Right cardiac atrium (tissue), 5 donors: ENCODE measurements around the gene SLC16A4. TPM values are rescaled to one million over a fixed set of nuclear protein-coding genes. Genes with fewer than 3 reads are reported as not detected.
"Not testable (repeated sequence)": the region's sequence is repeated elsewhere in the genome, so short reads cannot be mapped to it uniquely, and the experiment has no call there.

Experiments used
- ATAC-seq, 2 donors: fragments of 200-7000 bp; cut with Tn5 transposase; one replicate each; pipeline versions ENCODE4 v1.8.0 to v1.9.1; 2020; ENCODE audit warnings: moderate library complexity in 2 of 2, mild to moderate bottlenecking in 1 of 2
- DNase-seq, 3 donors: peaks; one replicate each; pipeline ENCODE4 v3.0.0-alpha.2; 2020
- H3K27ac ChIP-seq: one replicate; pipeline ENCODE4 v1.5.1; 2013; ENCODE audit warnings: mild to moderate bottlenecking, low read length, control low read depth, moderate library complexity
- H3K27me3 ChIP-seq: one replicate; pipeline ENCODE4 v1.6.1; 2013; ENCODE audit not compliant: control insufficient read depth, insufficient read depth
- H3K4me1 ChIP-seq: one replicate; pipeline ENCODE4 v1.6.1; 2013; ENCODE audit warnings: low read length; ENCODE audit not compliant: control insufficient read depth, insufficient read depth
- H3K4me3 ChIP-seq: one replicate; pipeline ENCODE4 v1.5.1; 2013; ENCODE audit warnings: low read length, control low read depth
- H3K9me3 ChIP-seq: one replicate; pipeline ENCODE4 v1.6.1; 2013; ENCODE audit warnings: low read length; ENCODE audit not compliant: control insufficient read depth
- WGBS: extraction: QIAGEN DNeasy Blood & Tissue Kit; methylation state at CpG from one replicate; pipeline ENCODE4 v1.1.7; 2013; 5-methylcytosine and 5-hydroxymethylcytosine counted together
- intact Hi-C, 4 donors: fragments of 100-400 bp; cut with DNase I; formaldehyde crosslinking; loops; one replicate each; pipeline versions ENCODE4 v1.11.0 to v1.14.0; 2022 to 2023
- polyA plus RNA-seq: library from polyadenylated mRNA; stranded (reverse); fragments of 200-250 nt; gene quantifications from one replicate; pipeline ENCODE4 v1.2.3, GENCODE V29; 2013
- total RNA-seq, 4 donors: library from RNA; stranded (reverse); fragmentation: NEBNext Ultra II Directional; extraction: Animal tissue kit (Norgen Biotek cat#: 25700); gene quantifications; one replicate each; pipeline ENCODE4 v1.2.1, GENCODE V29; 2021
- donor health status: healthy with polysubstance abuse.
- donor health status: DM: no; HTN: yes; CAD: no.
- donor health status: DM: no; HTN: no; CAD: no.
- donor health status: DM: no; HTN: yes; CAD: no; lungs with severe emphysema.
- donor health status: DM: yes; HTN: yes; CAD: no.

SLC16A4 gene
- total and polyA plus RNA-seq, 5 donors = 3.0 to 7.3 (median 6.3) TPM

- Histone ChIP-seq H3K9me3 (no peaks in the 10 kb centered on the region), H3K4me1 (peaks cover 9% of the 10 kb centered on the region), H3K27me3 (no peaks in the 10 kb centered on the region), H3K27ac (no peak overlapping the region), H3K4me3 (no peak overlapping the region)
- intact Hi-C loops = no loop called here
- DNase-seq = no peak
- WGBS = 40% methylated on average over 4 of the region's 4 CpGs
- ATAC-seq = no peak
Observed at GRCh38 chr1:110426854-110427253, 36.0 kb upstream of the SLC16A4 start.

- no peaks in the 10 kb centered on the region for H3K27me3 ChIP-seq
- H3K4me3 ChIP-seq = no peak overlapping the region
- H3K4me1 ChIP-seq = peaks cover 9% of the 10 kb centered on the region
- WGBS = 48% methylated on average over 9 of the region's 9 CpGs
- ATAC-seq = peak; percentile 75 to 82
- DNase-seq = peak; percentile 81 to 90 (median 83)
- no peaks in the 10 kb centered on the region for H3K9me3 ChIP-seq
- peak overlapping the region; percentile 54 for H3K27ac ChIP-seq
- intact Hi-C loops = no loop called here
Observed at GRCh38 chr1:110425612-110426152, 34.9 kb upstream of the SLC16A4 start.

GRCh38 chr1:110424699-110425611 is 34.1 kb upstream of the SLC16A4 start:
- H3K27me3 ChIP-seq = no peaks in the 10 kb centered on the region
- 58% methylated on average over 9 of the region's 9 CpGs for WGBS
- intact Hi-C loops = no loop called here
- ATAC-seq = peak; percentile 53 to 65
- DNase-seq = no peak
- H3K4me3 ChIP-seq = no peak overlapping the region
- peak overlapping the region; percentile 54 for H3K27ac ChIP-seq
- H3K9me3 ChIP-seq = no peaks in the 10 kb centered on the region
- H3K4me1 ChIP-seq = peaks cover 9% of the 10 kb centered on the region

- Histone ChIP-seq H3K27ac (no peak overlapping the region), H3K4me3 (no peak overlapping the region), H3K4me1 (peaks cover 9% of the 10 kb centered on the region), H3K9me3 (no peaks in the 10 kb centered on the region), H3K27me3 (no peaks in the 10 kb centered on the region)
- DNase-seq (no peak), ATAC-seq (peak in 1 of 2 donors; percentile 41)
- 52% methylated on average over 2 of the region's 2 CpGs for WGBS
- intact Hi-C loops = no loop called here
Observed at GRCh38 chr1:110420874-110421793, 30.3 kb upstream of the SLC16A4 start.

- WGBS = 83% methylated on average over 10 of the region's 10 CpGs
- Histone ChIP-seq H3K27me3 (no peaks in the 10 kb centered on the region), H3K9me3 (no peaks in the 10 kb centered on the region), H3K27ac (no peak overlapping the region), H3K4me1 (peaks cover 4% of the 10 kb centered on the region), H3K4me3 (no peak overlapping the region)
- intact Hi-C loops = no loop called here
- DNase-seq (no peak), ATAC-seq (peak in 1 of 2 donors; percentile 8)
Observed at GRCh38 chr1:110420023-110420662, 29.3 kb upstream of the SLC16A4 start.

- H3K27me3 ChIP-seq = no peaks in the 10 kb centered on the region
- no peak overlapping the region for H3K4me3 ChIP-seq
- no peak for ATAC-seq
- no peak for DNase-seq
- peaks cover 3% of the 10 kb centered on the region for H3K4me1 ChIP-seq
- WGBS = 92% methylated on average over 1 of the region's 1 CpG
- intact Hi-C loops = loop anchor here in 1 of 4 donors (5.0 kb wide), 1 partner anchor 34 kb away; the partner anchor contains the start of gene PROK1
- no peak overlapping the region for H3K27ac ChIP-seq
- H3K9me3 ChIP-seq = no peaks in the 10 kb centered on the region
Observed at GRCh38 chr1:110418729-110419128, 27.9 kb upstream of the SLC16A4 start.

- not testable (repeated sequence) for H3K27ac ChIP-seq, DNase-seq
Observed at GRCh38 chr1:110413045-110413444, 22.2 kb upstream of the SLC16A4 start.

GRCh38 chr1:110412576-110412975 is 21.8 kb upstream of the SLC16A4 start:
- DNase-seq (peak; percentile 86 to 90 (median 86)), ATAC-seq (peak; percentile 72 to 81)
- Histone ChIP-seq H3K27me3 (no peaks in the 10 kb centered on the region), H3K9me3 (no peaks in the 10 kb centered on the region), H3K27ac (no peak overlapping the region), H3K4me1 (peaks cover 3% of the 10 kb centered on the region), H3K4me3 (no peak overlapping the region)
- intact Hi-C loops = loop anchor here (2.0 to 5.0 kb wide), 2 partner anchors 48 to 50 kb away; no protein-coding TSS in a partner anchor
- WGBS = 26% methylated on average over 4 of the region's 4 CpGs

More at GRCh38 chr1:110413045-110413444, 22.2 kb upstream of the SLC16A4 start:
- intact Hi-C loops = loop anchor here (2.0 to 5.0 kb wide), 2 partner anchors 48 to 49 kb away; no protein-coding TSS in a partner anchor
- H3K9me3 ChIP-seq, H3K4me3 ChIP-seq, H3K27me3 ChIP-seq, H3K4me1 ChIP-seq: not testable (repeated sequence)
- WGBS = 48% methylated on average over 1 of the region's 1 CpG
- ATAC-seq = peak in 1 of 2 donors; percentile 8

GRCh38 chr1:110411173-110411735 is 20.4 kb upstream of the SLC16A4 start:
- no peaks in the 10 kb centered on the region for H3K9me3 ChIP-seq
- no peaks in the 10 kb centered on the region for H3K27me3 ChIP-seq
- ATAC-seq (no peak), DNase-seq (no peak)
- 82% methylated on average over 7 of the region's 7 CpGs for WGBS
- no peak overlapping the region for H3K27ac ChIP-seq
- intact Hi-C loops = loop anchor here in 2 of 4 donors (5.0 kb wide), 1 partner anchor 51 kb away; no protein-coding TSS in a partner anchor
- peaks cover 3% of the 10 kb centered on the region for H3K4me1 ChIP-seq
- no peak overlapping the region for H3K4me3 ChIP-seq

- H3K27ac ChIP-seq = no peak overlapping the region
- H3K4me3 ChIP-seq = no peak overlapping the region
- no peak for ATAC-seq
- no peaks in the 10 kb centered on the region for H3K4me1 ChIP-seq
- 95% methylated on average over 6 of the region's 6 CpGs for WGBS
- no peaks in the 10 kb centered on the region for H3K27me3 ChIP-seq
- intact Hi-C loops = loop anchor here in 3 of 4 donors (5.0 to 10.0 kb wide), 2 partner anchors 65 to 202 kb away; no protein-coding TSS in a partner anchor
- no peaks in the 10 kb centered on the region for H3K9me3 ChIP-seq
- no peak for DNase-seq
Observed at GRCh38 chr1:110409316-110409715, 18.5 kb upstream of the SLC16A4 start.
